Left kidney (tissue), 8 donors: ENCODE results near the gene PYURF. TPM values are rescaled to one million over a fixed set of nuclear protein-coding genes. Genes with fewer than 3 reads are reported as not detected.
A peak's percentile ranks its signal among the peaks of the same experiment; 100 is the strongest.
"Not testable (repeated sequence)": the region's sequence is repeated elsewhere in the genome, so short reads cannot be mapped to it uniquely, and the experiment has no call there.

Experiments used
- DNase-seq: peaks from one replicate; pipeline ENCODE4 v3.0.0-alpha.2; 2013
- long read RNA-seq, 8 donors: transcript quantifications; one replicate each; lab custom pipeline, GENCODE V29; 2026
- polyA plus RNA-seq: library from polyadenylated mRNA; unstranded; fragments of 120-200 nt; gene quantifications from one replicate; pipeline ENCODE4 v1.2.1, GENCODE V29; 2013; ENCODE audit not compliant: insufficient read length

The PYURF gene, protein sequence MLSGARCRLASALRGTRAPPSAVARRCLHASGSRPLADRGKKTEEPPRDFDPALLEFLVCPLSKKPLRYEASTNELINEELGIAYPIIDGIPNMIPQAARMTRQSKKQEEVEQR
- 111 TPM for polyA plus RNA-seq
- long read RNA-seq, donor 1, transcript PYURF-201 (2 exons, 1,361 nt): major isoform, 93 of 93 reads
- long read RNA-seq, donor 1, partial matches to known transcripts: 0 of 93 reads
- long read RNA-seq, donor 1, other reads (novel, unspliced or antisense): 0 of 93 reads
- long read RNA-seq, donor 2, transcript PYURF-201 (2 exons, 1,361 nt): major isoform, 80 of 80 reads
- long read RNA-seq, donor 2, partial matches to known transcripts: 0 of 80 reads
- long read RNA-seq, donor 2, other reads (novel, unspliced or antisense): 0 of 80 reads
- long read RNA-seq, donor 3, transcript PYURF-201 (2 exons, 1,361 nt): major isoform, 70 of 70 reads
- long read RNA-seq, donor 3, partial matches to known transcripts: 0 of 70 reads
- long read RNA-seq, donor 3, other reads (novel, unspliced or antisense): 0 of 70 reads
- long read RNA-seq, donor 4, transcript PYURF-201 (2 exons, 1,361 nt): major isoform, 18 of 18 reads
- long read RNA-seq, donor 4, partial matches to known transcripts: 0 of 18 reads
- long read RNA-seq, donor 4, other reads (novel, unspliced or antisense): 0 of 18 reads
- long read RNA-seq, donor 5, transcript PYURF-201 (2 exons, 1,361 nt): major isoform, 146 of 146 reads
- long read RNA-seq, donor 5, partial matches to known transcripts: 0 of 146 reads
- long read RNA-seq, donor 5, other reads (novel, unspliced or antisense): 0 of 146 reads
- long read RNA-seq, donor 6, transcript PYURF-201 (2 exons, 1,361 nt): major isoform, 92 of 92 reads
- long read RNA-seq, donor 6, partial matches to known transcripts: 0 of 92 reads
- long read RNA-seq, donor 6, other reads (novel, unspliced or antisense): 0 of 92 reads
- long read RNA-seq, donor 7, transcript PYURF-201 (2 exons, 1,361 nt): major isoform, 136 of 136 reads
- long read RNA-seq, donor 7, partial matches to known transcripts: 0 of 136 reads
- long read RNA-seq, donor 7, other reads (novel, unspliced or antisense): 0 of 136 reads
- long read RNA-seq, donor 8, transcript PYURF-201 (2 exons, 1,361 nt): major isoform, 42 of 42 reads
- long read RNA-seq, donor 8, partial matches to known transcripts: 0 of 42 reads
- long read RNA-seq, donor 8, other reads (novel, unspliced or antisense): 0 of 42 reads

GRCh38 chr4:88523325-88524129 is at the start of gene PYURF:
PYURF (minus strand) TSS chr4:88523776; CDS start chr4:88523700, 76 bp downstream.
- DNase-seq: peak; percentile 93

DNA sequence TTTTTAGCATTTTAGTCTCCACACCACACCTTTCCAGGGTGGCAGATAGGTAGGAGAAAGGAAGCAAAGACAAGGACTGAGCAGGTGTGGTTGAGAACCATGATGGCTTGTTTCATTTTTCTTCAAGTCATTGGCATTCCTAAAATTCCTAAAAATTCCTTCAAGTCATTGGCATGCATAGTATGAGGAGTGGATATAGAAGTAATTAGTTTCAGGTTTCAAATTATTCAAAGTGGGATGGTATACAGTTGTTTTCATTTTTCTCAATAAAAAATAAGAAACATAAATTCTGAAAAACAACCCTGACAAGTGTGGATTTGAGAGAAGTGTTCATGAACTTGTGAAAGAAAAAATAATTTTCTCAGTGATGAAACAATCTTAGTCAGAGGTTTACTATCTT is 46.4 kb upstream of the PYURF start:
- no peak for DNase-seq

GRCh38 chr4:88567591-88567990 is 44.0 kb upstream of the PYURF start:
- no peak for DNase-seq

DNA sequence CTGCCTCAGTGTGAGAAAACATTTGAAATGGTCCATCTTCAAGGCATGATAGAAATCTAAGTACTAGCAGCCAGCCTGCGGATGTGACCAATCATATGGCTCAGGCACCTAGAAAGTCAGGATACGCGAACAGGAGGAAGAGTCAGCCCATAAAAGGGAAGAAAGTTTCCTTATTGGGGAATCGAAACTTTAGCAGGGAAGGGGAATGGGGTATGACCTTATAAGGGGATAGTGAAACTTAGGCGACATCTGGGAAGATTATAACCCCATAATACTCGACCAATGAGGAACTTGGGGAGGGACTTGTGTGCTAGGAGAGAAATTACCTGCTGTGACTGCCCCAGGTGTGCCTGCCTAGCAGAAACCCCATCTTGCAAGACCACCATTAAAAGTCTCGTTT is 26.2 kb upstream of the PYURF start:
- no peak for DNase-seq

DNA sequence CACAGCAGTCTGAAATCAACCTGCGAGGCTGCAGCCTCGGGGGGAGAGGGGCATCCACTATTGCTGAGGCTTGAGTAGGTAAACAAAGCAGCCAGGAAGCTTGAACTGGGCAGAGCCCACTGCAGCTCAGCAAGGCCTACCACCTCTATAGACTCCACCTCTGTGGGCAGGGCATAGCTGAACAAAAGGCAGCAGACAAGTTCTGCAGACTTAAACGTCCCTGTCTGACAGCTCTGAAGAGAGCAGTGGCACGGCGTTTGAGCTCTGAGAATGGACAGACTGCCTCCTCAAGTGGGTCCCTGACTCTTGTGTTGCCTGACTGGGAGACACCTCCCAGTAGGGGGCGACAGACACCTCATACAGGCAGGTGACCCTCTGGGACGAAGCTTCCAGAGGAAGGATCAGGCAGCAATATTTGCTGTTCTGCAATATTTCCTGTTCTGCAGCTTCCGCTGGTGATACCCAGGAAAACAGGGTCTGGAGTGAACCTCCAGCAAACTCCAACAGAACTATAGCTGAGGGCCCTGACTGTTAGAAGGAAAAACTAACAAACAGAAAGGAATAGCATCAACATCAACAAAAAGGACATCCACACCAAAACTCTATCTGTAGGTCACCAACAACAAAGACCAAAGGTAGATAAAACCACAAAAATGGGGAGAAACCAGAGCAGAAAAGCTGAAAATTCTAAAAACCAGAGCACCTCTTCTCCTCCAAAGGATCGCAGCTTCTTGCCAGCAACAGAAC is 15.9 kb upstream of the PYURF start:
- not testable (repeated sequence) for DNase-seq

- no peak for DNase-seq
Observed at GRCh38 chr4:88537709-88538108, 14.1 kb upstream of the PYURF start.

DNA sequence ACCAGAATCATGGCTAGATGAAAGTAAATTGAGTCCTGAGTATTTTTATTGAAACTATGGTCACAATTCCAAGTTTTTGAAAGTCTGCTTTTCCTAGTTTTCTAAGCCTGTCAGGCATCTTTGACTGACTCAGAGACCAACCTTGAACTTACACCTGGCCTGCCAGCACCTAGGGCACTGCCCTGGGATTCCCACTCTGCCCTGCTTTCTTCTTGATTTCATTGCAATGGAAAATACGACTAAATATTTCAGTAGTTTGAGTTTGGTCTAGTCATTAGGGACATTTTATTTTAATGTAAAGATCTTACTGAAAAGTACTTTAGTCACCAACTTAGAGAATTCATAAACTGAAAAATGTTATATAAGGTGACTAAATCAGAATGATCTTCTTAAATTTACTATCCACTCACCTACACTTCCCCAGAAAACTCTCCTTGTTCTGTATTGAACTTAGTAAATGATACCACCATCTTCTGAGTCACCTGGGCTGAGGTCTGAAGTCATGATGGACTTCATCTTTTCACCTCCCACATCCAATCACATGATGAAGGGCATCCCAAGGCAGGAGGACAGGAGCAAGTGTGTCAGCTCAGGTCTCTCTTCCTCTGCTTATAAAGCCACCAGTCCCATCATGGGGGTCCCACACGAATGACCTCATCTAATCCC is 11.6 kb upstream of the PYURF start:
- DNase-seq: no peak

DNA sequence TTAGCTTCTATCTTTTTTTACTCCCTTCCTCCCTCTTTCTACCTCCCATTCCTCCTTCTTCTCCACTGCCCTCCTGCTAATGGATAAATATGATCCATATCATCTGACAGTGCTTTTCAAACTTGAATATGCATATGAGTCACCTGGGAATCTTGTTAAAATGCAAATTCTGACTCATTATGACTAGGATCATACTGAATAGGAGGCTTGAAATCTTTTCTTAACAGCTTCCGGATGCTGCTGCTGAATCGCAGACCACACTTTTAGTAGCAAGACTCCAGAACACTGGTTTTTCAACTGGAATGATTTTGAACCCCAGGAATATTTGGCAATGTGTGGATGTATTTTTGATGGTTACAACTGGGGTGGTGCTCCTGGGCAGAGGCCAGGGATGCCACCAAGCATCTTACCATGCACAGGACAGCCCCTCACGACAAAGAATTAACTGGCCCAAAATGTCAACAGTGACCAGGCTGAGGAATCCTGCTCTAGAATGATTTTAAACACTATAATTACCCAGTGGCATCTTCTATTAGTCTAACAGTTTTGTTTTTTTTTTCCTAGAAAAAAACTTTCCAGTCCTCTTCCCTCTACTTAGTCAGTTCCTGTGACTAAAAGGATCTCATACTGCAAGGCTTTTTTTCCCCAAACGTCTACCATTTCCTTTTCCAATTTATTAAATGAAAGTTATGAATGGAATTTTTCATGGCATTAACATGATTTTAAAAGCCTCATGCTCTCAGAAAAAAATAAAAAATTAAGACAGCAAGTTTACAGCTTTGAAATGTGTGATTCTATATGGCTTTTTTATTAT is 10.6 kb upstream of the PYURF start:
- no peak for DNase-seq

- no peak for DNase-seq
Observed at GRCh38 chr4:88533088-88533790, 9.7 kb upstream of the PYURF start.

DNA sequence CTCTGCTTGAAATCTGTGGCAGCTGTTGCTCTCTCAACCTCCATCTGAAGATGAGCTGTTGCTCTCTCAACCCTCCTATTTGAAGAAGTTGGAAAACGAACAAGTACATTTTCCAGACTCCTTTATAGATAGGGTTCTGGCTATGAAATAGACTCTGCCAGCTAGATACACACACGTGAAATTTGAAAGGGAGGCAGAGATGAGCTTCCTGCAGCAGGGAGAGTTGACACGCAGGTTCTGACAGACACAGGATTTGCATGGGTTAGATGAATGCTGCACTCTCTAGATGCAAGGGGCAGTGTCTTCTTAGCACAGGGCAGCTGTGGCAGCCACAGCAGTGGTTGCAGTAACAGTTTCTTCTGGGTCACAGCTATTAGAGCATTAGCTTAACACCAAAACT is 8.0 kb upstream of the PYURF start:
- DNase-seq: no peak

GRCh38 chr4:88528861-88529260 is 5.3 kb upstream of the PYURF start:
- DNase-seq: no peak

GRCh38 chr4:88527787-88528186 is 4.2 kb upstream of the PYURF start:
- no peak for DNase-seq

- DNase-seq: no peak
Observed at GRCh38 chr4:88526221-88526815, 2.7 kb upstream of the PYURF start.

DNA sequence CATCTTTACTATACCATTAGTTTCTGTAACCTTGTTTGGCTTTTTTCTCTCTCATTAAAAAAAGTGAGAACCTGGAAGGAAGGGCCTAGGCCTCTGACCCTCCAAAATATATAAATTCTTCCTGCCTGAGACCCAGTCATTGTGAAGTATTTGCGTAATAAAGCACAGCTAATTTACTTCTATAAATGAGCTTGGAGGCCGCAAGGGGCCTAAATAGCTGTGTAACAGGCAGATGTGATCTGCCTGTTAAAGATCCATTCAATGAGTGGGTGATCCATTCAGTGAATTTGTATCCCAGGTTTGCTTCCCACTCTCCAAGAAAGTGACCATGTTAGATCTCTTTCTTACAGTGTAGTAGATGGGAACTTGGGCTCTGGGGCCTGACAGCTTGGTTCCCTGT is 595 bp upstream of the PYURF start:
- no peak for DNase-seq

DNA sequence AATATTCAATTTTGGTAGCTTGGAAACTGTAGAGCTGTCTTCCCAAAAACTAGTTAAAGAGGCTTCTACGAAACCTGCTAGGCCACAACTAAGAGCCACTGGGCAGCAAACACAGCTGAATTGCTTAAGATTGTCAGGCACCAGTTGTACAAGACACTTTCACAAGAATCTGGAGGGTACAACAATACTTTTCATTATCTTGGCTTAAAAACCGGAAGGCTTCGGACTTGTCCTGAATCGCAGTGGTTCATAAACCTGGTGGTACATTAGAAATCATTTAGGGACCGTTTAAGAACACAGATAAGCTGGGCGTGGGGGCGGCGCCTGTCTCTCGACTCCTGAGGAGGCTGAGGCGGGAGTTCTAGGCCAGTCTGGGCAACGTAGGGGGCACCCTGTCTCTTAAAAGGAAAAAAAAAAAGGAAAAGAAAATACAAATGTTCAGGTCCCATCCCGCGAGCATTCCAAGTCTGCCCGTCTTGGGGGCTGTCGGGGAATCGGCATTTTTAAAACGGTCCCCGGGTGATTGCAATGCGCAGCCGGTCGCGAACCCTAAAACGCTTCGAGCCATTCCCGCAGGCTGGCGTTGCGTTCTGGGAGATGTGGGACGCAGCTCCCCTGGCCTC is 763 bp downstream of the PYURF start:
- peak; percentile 40 for DNase-seq

- DNase-seq: no peak
Observed at GRCh38 chr4:88518911-88519310, 4.7 kb downstream of the PYURF start.

- DNase-seq: no peak
Observed at GRCh38 chr4:88517825-88518224, 5.8 kb downstream of the PYURF start.

DNA sequence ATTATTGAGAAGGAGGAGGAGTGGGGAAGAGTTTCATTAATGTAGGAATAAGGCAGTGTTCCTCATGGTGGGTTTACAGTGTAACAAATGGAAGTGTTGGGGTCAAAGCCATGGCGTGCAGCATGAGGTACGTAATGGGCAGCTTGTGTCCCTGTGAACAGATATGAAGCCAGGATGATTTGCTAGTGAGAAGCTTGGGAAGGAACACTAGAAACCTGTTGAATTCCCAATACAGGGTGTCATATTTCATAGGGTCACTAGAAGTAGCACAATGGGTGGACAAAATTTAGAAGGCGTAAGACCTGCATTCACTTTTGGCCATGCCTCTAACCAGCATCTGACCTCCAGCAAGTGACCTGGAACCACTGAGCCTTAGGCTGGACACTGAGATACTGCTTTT is 6.8 kb downstream of the PYURF start:
- DNase-seq: no peak
